Mammary epithelial cell (primary cell): ENCODE results near the gene ATP2B3.

Source experiments
- EZH2 ChIP-seq: IDR thresholded peaks from 2 replicates; pipeline ENCODE4 v1.6.1; 2012; ENCODE audit warnings: low read length, inconsistent platforms, borderline replicate concordance
- TF ChIP-seq, protein P1 (sequence below), 2 donors: IDR thresholded peaks in 1 of 2; conservative IDR thresholded peaks in 1 of 2; 2 replicates each; pipeline ENCODE4 v1.5.1; 2011 to 2012; ENCODE audit warnings: inconsistent platforms in 2 of 2, low read length in 2 of 2, mild to moderate bottlenecking in 2 of 2, control low read depth in 1 of 2, low read depth in 1 of 2; ENCODE audit not compliant: insufficient read depth in 1 of 2; ENCODE audit errors: extremely low read depth in 1 of 2

DNA sequence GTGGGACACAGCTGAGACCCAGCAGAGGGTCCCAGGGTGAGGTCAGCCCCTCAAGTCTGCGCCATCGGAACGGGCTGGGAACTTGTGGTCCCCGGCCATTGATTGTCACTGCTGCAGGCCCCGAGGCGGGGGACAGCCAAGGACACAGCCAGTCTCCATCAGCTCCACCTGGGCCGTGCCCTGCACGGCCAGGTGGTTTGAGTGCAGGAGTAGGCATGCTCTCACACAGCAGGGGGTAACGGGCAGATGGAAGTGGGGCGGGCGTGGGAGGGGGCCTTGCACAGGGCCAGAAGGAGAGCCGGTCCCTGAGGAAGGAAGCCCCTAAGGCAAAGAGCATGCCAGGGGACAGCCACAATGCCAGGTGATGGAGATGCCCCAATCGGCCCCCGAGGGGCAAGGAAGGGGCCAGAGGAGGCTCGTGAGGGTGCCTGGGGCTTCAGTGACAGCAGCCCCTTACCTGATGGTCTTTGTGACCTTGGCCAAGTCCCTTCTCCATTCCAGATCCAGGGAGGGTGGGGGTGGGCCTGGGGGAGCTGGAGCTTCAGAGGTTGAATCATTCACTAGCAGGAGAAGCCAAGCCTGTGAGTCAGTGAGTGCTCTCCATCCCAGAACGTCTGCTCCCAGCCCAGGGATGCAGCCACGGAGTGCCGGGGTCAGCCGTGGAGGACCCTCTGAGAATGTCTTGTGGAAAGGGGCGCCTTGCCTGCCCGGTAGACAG lies 2.3 kb downstream of the ATP2B3 start:
- TF ChIP-seq, protein P1, sequence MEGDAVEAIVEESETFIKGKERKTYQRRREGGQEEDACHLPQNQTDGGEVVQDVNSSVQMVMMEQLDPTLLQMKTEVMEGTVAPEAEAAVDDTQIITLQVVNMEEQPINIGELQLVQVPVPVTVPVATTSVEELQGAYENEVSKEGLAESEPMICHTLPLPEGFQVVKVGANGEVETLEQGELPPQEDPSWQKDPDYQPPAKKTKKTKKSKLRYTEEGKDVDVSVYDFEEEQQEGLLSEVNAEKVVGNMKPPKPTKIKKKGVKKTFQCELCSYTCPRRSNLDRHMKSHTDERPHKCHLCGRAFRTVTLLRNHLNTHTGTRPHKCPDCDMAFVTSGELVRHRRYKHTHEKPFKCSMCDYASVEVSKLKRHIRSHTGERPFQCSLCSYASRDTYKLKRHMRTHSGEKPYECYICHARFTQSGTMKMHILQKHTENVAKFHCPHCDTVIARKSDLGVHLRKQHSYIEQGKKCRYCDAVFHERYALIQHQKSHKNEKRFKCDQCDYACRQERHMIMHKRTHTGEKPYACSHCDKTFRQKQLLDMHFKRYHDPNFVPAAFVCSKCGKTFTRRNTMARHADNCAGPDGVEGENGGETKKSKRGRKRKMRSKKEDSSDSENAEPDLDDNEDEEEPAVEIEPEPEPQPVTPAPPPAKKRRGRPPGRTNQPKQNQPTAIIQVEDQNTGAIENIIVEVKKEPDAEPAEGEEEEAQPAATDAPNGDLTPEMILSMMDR (conservative IDR thresholded peaks at IDR 0.05 in 1 of 2, IDR thresholded peaks at IDR 0.05 in 1 of 2; ENCODE audit: extremely low read depth in 1 of 2, insufficient read depth in 1 of 2, low read depth in 1 of 2, low read length in 2 of 2) = no peak
- TF ChIP-seq EZH2 = no peak
